ENCODE results near the gene LMF2.

Gene LMF2

GRCh38 chr22:50482107-50483074 is 25.1 kb downstream of the LMF2 start:
- DNase-seq (ENCODE audit: low spot score) = no peak

- DNase-seq (ENCODE audit: low spot score) = no peak
Observed at GRCh38 chr22:50481440-50482106, 25.9 kb downstream of the LMF2 start, which contains the start of gene ADM2. Gene ADM2 (plus strand): TSS chr22:50481543. CDS start chr22:50481848, 305 bp downstream.

- no peak for DNase-seq (ENCODE audit: low spot score)
Observed at GRCh38 chr22:50481045-50481439, 26.5 kb downstream of the LMF2 start.

GRCh38 chr22:50479721-50480120 is 27.8 kb downstream of the LMF2 start:
- no peak for DNase-seq (ENCODE audit: low spot score)

- DNase-seq (ENCODE audit: low spot score) = no peak
Observed at GRCh38 chr22:50477923-50478322, 29.6 kb downstream of the LMF2 start.

- DNase-seq (ENCODE audit: low spot score) = no peak
Observed at GRCh38 chr22:50476868-50477267, 30.6 kb downstream of the LMF2 start.

- no peak for DNase-seq (ENCODE audit: low spot score)
Observed at GRCh38 chr22:50475652-50476002, 31.9 kb downstream of the LMF2 start.

GRCh38 chr22:50474710-50475651 is 32.5 kb downstream of the LMF2 start, which contains the start of gene SBF1:
Gene SBF1 (minus strand): TSS chr22:50475035. CDS start chr22:50474840, 195 bp downstream.
- peak; percentile 91 for DNase-seq (ENCODE audit: low spot score)

GRCh38 chr22:50473855-50474671 is 33.4 kb downstream of the LMF2 start:
- peak; percentile 75 for DNase-seq (ENCODE audit: low spot score)

- no peak for DNase-seq (ENCODE audit: low spot score)
Observed at GRCh38 chr22:50473088-50473487, 34.4 kb downstream of the LMF2 start.

- DNase-seq (ENCODE audit: low spot score) = no peak
Observed at GRCh38 chr22:50471962-50472361, 35.5 kb downstream of the LMF2 start.

GRCh38 chr22:50471197-50471847 is 36.2 kb downstream of the LMF2 start:
- no peak for DNase-seq (ENCODE audit: low spot score)

- DNase-seq (ENCODE audit: low spot score) = no peak
Observed at GRCh38 chr22:50470491-50470890, 37.0 kb downstream of the LMF2 start.

- no peak for DNase-seq (ENCODE audit: low spot score)
Observed at GRCh38 chr22:50469377-50470305, 37.9 kb downstream of the LMF2 start.

GRCh38 chr22:50468626-50469025 is 38.9 kb downstream of the LMF2 start:
- DNase-seq (ENCODE audit: low spot score) = no peak

- DNase-seq (ENCODE audit: low spot score) = no peak
Observed at GRCh38 chr22:50467773-50468440, 39.6 kb downstream of the LMF2 start.

- no peak for DNase-seq (ENCODE audit: low spot score)
Observed at GRCh38 chr22:50467341-50467740, 40.2 kb downstream of the LMF2 start.

GRCh38 chr22:50465066-50465930 is 42.2 kb downstream of the LMF2 start:
- no peak for DNase-seq (ENCODE audit: low spot score)

Data from RKO (cell line).